Panc1 (cell line): Measurements from ENCODE around the gene SNX3.

ENCODE experiments used
- CTCF ChIP-seq: fragments of 450-650 bp; IDR thresholded peaks from 2 replicates; pipeline ENCODE4 v1.5.1; 2017; ENCODE audit warnings: mild to moderate bottlenecking
- POLR2AphosphoS5 ChIP-seq: IDR thresholded peaks from 2 replicates; pipeline ENCODE4 v1.6.1; 2012; ENCODE audit warnings: mild to moderate bottlenecking, low read depth, low read length, moderate library complexity
- REST ChIP-seq, 2 experiments: IDR thresholded peaks; 2 replicates each; pipeline ENCODE4 v1.6.1; 2011 to 2012; ENCODE audit warnings: low read depth in 2 of 2, control low read depth in 1 of 2, low read length in 1 of 2, mild to moderate bottlenecking in 1 of 2, moderate library complexity in 1 of 2; ENCODE audit not compliant: insufficient read depth in 1 of 2
- SIN3A ChIP-seq: IDR thresholded peaks from 2 replicates; pipeline ENCODE4 v1.6.1; 2012; ENCODE audit warnings: low read depth, mild to moderate bottlenecking, low read length, moderate library complexity, borderline replicate concordance; ENCODE audit not compliant: insufficient read depth
- TCF7L2 ChIP-seq: IDR thresholded peaks from 2 replicates; pipeline ENCODE4 v1.6.1; 2011; ENCODE audit warnings: mild to moderate bottlenecking, low read depth, low read length, inconsistent platforms

GRCh38 chr6:108242259-108242658 is 18.6 kb downstream of the SNX3 start:
- TF ChIP-seq POLR2AphosphoS5, result no peak
- TF ChIP-seq CTCF, result no peak
- TF ChIP-seq REST (IDR thresholded peaks at IDR 0.05; ENCODE audit: insufficient read depth in 1 of 2, low read depth in 2 of 2, low read length in 1 of 2), result no peak
- TF ChIP-seq TCF7L2, result no peak
- TF ChIP-seq SIN3A, result no peak
